ENCODE results near the gene CYP4F8. TPM values are rescaled to one million over a fixed set of nuclear protein-coding genes. Genes with fewer than 3 reads are reported as not detected.

Gene CYP4F8, protein sequence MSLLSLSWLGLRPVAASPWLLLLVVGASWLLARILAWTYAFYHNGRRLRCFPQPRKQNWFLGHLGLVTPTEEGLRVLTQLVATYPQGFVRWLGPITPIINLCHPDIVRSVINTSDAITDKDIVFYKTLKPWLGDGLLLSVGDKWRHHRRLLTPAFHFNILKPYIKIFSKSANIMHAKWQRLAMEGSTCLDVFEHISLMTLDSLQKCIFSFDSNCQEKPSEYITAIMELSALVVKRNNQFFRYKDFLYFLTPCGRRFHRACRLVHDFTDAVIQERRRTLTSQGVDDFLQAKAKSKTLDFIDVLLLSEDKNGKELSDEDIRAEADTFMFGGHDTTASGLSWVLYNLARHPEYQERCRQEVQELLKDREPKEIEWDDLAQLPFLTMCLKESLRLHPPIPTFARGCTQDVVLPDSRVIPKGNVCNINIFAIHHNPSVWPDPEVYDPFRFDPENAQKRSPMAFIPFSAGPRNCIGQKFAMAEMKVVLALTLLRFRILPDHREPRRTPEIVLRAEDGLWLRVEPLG
- not detected in 2 replicates for total RNA-seq

DNA sequence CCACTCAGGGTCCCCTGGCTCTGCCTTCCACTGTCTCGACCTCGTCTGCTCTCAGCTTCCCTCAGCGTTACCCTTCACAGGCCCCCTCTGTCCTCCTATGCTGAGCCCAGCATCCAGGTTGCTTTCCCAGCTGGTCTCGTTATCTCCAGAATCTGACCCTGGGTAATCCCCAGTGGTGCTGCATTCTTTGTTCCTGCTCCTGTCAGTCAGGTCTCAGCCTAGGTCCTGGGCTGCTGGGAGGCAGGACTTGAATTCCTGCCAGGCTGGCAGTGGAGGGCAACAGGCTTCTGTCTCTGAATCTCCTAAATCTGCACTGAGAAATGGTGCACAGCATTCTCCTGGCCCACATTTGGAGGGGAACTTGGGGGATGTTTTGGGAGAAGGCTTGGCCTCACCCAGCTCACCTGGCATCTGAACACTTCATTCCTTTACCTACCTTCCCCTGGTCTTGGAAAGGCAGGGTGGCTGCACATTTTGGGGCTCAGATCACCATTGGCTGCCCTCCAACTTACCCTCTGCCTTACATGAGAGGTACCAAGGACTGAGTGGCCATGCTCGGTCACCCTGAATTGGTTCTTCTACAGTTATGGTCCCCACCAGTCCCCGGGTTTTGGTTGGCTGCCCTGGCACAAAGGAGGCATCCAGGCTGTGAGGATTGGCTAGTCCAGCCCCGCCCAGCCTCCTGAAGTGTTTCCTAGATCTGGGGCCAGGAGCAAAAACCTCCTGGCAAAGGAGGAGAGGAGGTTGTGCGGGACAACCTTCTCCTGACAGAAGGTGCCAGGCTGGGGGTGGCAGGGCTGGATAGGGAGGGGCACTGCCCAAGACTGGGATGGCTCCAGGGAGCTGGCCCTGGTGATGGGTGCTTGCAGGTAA, at the start of gene CYP4F8:
TSS of gene CYP4F8 (plus strand) at position 712 of the 873 bp plus-strand sequence. CDS start 399 bp downstream, outside the sequence.

DNA sequence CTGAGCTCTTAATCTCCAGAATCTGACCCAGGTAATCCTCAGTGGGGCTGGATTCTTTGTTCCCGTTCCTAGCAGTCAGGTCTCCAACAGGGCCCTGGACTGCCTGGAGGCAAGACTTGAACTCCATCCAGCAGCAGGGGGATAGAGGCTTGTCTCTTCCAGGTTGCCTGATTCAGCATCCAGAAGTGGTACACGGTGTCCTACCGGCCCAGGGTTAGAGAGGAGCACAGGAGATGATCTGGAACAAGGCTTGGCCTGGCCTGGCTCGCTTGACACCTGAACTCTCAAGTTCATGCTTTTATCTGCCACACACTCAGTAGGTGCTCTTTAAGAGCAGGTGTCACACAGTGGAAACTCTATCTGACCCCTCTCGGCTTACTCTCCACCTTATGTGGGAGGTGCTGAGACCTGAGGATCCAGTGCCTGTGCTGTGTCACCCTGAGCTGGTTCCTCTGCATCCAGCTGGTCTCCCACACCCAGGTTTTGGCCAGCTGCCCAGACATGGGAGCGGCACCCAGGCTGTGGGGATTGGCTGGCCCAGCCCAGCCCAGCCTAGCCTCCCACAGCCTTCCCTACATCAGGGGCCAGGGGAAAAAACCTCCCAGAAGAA, 25.4 kb downstream of the CYP4F8 start, which contains the start of gene CYP4F3:
TSS of gene CYP4F3 (plus strand) at position 604 of the 610 bp plus-strand sequence. CDS start 519 bp downstream, outside the sequence.

GRCh38 chr19:15672580-15673175, 57.7 kb downstream of the CYP4F8 start, which contains the start of gene CYP4F12:
Gene CYP4F12 (plus strand): TSS chr19:15673087. CDS start chr19:15673530, 443 bp downstream.

Other genes starting within 250 kb of the CYP4F8 start
- 9.0 and 9.4 TPM in 2 replicates for gene AKAP8, start 235.4 kb upstream of the CYP4F8 start, total RNA-seq
- gene AKAP8L, start 196.2 kb upstream of the CYP4F8 start, total RNA-seq, result 31.8 and 45.7 TPM in 2 replicates
- gene WIZ, start 165.3 kb upstream of the CYP4F8 start, total RNA-seq, result 35.7 and 35.9 TPM in 2 replicates
- gene RASAL3, start 150.7 kb upstream of the CYP4F8 start, total RNA-seq, result not detected in 2 replicates
- not detected in 2 replicates for gene PGLYRP2, start 135.7 kb upstream of the CYP4F8 start, total RNA-seq
- gene CYP4F22, start 106.7 kb upstream of the CYP4F8 start, total RNA-seq, result not detected in 2 replicates
- gene CYP4F3, start 25.7 kb downstream of the CYP4F8 start, total RNA-seq, result not detected in 2 replicates
- gene CYP4F12, start 57.9 kb downstream of the CYP4F8 start, total RNA-seq, result 0.34 and 0.69 TPM in 2 replicates
- gene OR10H2, start 112.8 kb downstream of the CYP4F8 start, total RNA-seq, result not detected in 2 replicates
- gene OR10H3, start 122.8 kb downstream of the CYP4F8 start, total RNA-seq, result not detected in 2 replicates
- not detected in 2 replicates for gene OR10H5, start 172.4 kb downstream of the CYP4F8 start, total RNA-seq
- gene OR10H1, start 200.4 kb downstream of the CYP4F8 start, total RNA-seq, result not detected in 2 replicates

Measured in cardiac ventricle fibroblast (primary cell).